H9 (cell line): ENCODE measurements around the gene HIRA. TPM values are rescaled to one million over a fixed set of nuclear protein-coding genes. Genes with fewer than 3 reads are reported as not detected.

Experiments used
- DNase-seq: peaks from one replicate; pipeline ENCODE4 v3.0.0-alpha.2; 2017
- H2AFZ ChIP-seq: one replicate; pipeline ENCODE4 v1.6.1; 2013; ENCODE audit warnings: mild to moderate bottlenecking, low read length, control low read depth, moderate library complexity
- H2AK5ac ChIP-seq: 2 replicates; pipeline ENCODE4 v1.6.1; 2013; ENCODE audit warnings: low read length, control low read depth, mixed read lengths; ENCODE audit not compliant: insufficient read length
- H2BK120ac ChIP-seq: one replicate; pipeline ENCODE4 v1.6.1; 2013; ENCODE audit warnings: low read depth, mild to moderate bottlenecking, low read length, control low read depth, inconsistent platforms; ENCODE audit not compliant: poor library complexity, severe bottlenecking
- H2BK12ac ChIP-seq: 2 replicates; pipeline ENCODE4 v1.6.1; 2013; ENCODE audit warnings: low read length, control low read depth, mixed read lengths, low read depth; ENCODE audit not compliant: insufficient read length
- H2BK15ac ChIP-seq: 2 replicates; pipeline ENCODE4 v1.6.1; 2013; ENCODE audit warnings: low read depth, low read length, control low read depth
- H2BK20ac ChIP-seq: one replicate; pipeline ENCODE4 v1.6.1; 2013; ENCODE audit warnings: low read depth, mild to moderate bottlenecking, low read length, control low read depth, inconsistent platforms; ENCODE audit not compliant: poor library complexity, severe bottlenecking
- H2BK5ac ChIP-seq: 2 replicates; pipeline ENCODE4 v1.6.1; 2013; ENCODE audit warnings: low read length, control low read depth, mixed read lengths; ENCODE audit not compliant: insufficient read length
- H3K14ac ChIP-seq: 2 replicates; pipeline ENCODE4 v1.6.1; 2013; ENCODE audit warnings: low read length, control low read depth; ENCODE audit not compliant: insufficient read depth
- H3K18ac ChIP-seq: 2 replicates; pipeline ENCODE4 v1.6.1; 2013; ENCODE audit warnings: low read depth, mild to moderate bottlenecking, mixed read lengths, low read length, control low read depth; ENCODE audit not compliant: insufficient read length
- H3K23ac ChIP-seq: 2 replicates; pipeline ENCODE4 v1.6.1; 2013; ENCODE audit warnings: low read length, control low read depth, mixed read lengths, low read depth; ENCODE audit not compliant: insufficient read length
- H3K23me2 ChIP-seq: 2 replicates; pipeline ENCODE4 v1.6.1; 2013; ENCODE audit warnings: low read depth, mild to moderate bottlenecking, mixed read lengths, low read length, control low read depth; ENCODE audit not compliant: insufficient read length, poor library complexity, severe bottlenecking
- H3K27ac ChIP-seq: 2 replicates; pipeline ENCODE4 v1.5.1; 2013; ENCODE audit warnings: low read length, control low read depth, mixed read lengths, low read depth; ENCODE audit not compliant: insufficient read length
- H3K27me3 ChIP-seq: 2 replicates; pipeline ENCODE4 v1.6.1; 2013; ENCODE audit warnings: low read length, control low read depth, inconsistent platforms; ENCODE audit not compliant: insufficient read depth
- H3K4ac ChIP-seq: 2 replicates; pipeline ENCODE4 v1.6.1; 2013; ENCODE audit warnings: low read depth, mild to moderate bottlenecking, control low read depth, inconsistent platforms, low read length, moderate library complexity
- H3K4me1 ChIP-seq: 2 replicates; pipeline ENCODE4 v1.6.1; 2013; ENCODE audit warnings: low read length, control low read depth, inconsistent platforms; ENCODE audit not compliant: insufficient read depth
- H3K4me2 ChIP-seq: 2 replicates; pipeline ENCODE4 v1.6.1; 2013; ENCODE audit warnings: low read length, control low read depth, mixed read lengths; ENCODE audit not compliant: insufficient read length, insufficient read depth
- H3K56ac ChIP-seq: 2 replicates; pipeline ENCODE4 v1.6.1; 2013; ENCODE audit warnings: low read depth, mild to moderate bottlenecking, mixed read lengths, low read length, control low read depth; ENCODE audit not compliant: insufficient read length
- H3K79me1 ChIP-seq: 2 replicates; pipeline ENCODE4 v1.6.1; 2013; ENCODE audit warnings: low read depth, mild to moderate bottlenecking, moderate library complexity, low read length, control low read depth, inconsistent platforms; ENCODE audit not compliant: insufficient read depth, poor library complexity, severe bottlenecking
- H3K79me2 ChIP-seq: 2 replicates; pipeline ENCODE4 v1.6.1; 2013; ENCODE audit warnings: low read length, control low read depth, inconsistent platforms; ENCODE audit not compliant: insufficient read depth
- H3K9ac ChIP-seq: 2 replicates; pipeline ENCODE4 v1.6.1; 2013; ENCODE audit warnings: low read length, control low read depth, mixed read lengths; ENCODE audit not compliant: insufficient read length; ENCODE audit errors: extremely low read depth
- H3K9me3 ChIP-seq: one replicate; pipeline ENCODE4 v1.6.1; 2013; ENCODE audit warnings: low read depth, low read length, inconsistent platforms; ENCODE audit not compliant: control insufficient read depth
- H3T11ph ChIP-seq: one replicate; pipeline ENCODE4 v1.6.1; 2013; ENCODE audit warnings: mild to moderate bottlenecking, low read length, control low read depth, inconsistent platforms
- H4K20me1 ChIP-seq: one replicate; pipeline ENCODE4 v1.6.1; 2013; ENCODE audit not compliant: control insufficient read depth, insufficient read length, insufficient read depth
- H4K5ac ChIP-seq: 2 replicates; pipeline ENCODE4 v1.6.1; 2013; ENCODE audit warnings: low read depth, mild to moderate bottlenecking, mixed read lengths, low read length, control low read depth; ENCODE audit not compliant: insufficient read length
- H4K8ac ChIP-seq: replicated peaks from 2 replicates; pipeline ENCODE4 v1.6.1; 2013; ENCODE audit warnings: low read length, control low read depth, mixed read lengths, low read depth; ENCODE audit not compliant: insufficient read length
- H4K91ac ChIP-seq: 2 replicates; pipeline ENCODE4 v1.6.1; 2013; ENCODE audit warnings: low read depth, mild to moderate bottlenecking, moderate library complexity, mixed read lengths, low read length, control low read depth; ENCODE audit not compliant: insufficient read length
- H3K27ac Mint-ChIP-seq, 3 experiments: 2 replicates in 2 of 3; 3 replicates in 1 of 3; pipeline ENCODE4 v1.8.0; 2020 to 2021; ENCODE audit warnings: mixed read lengths in 3 of 3, mild to moderate bottlenecking in 1 of 3, moderate library complexity in 1 of 3
- H3K27me3 Mint-ChIP-seq: 2 replicates; pipeline ENCODE4 v1.8.0; 2021; ENCODE audit warnings: low read depth, mild to moderate bottlenecking, moderate library complexity, mixed read lengths
- H3K36me3 Mint-ChIP-seq, 3 experiments: 2 replicates in 2 of 3; 3 replicates in 1 of 3; pipeline ENCODE4 v1.8.0; 2020 to 2021; ENCODE audit warnings: low read depth in 3 of 3, mixed read lengths in 3 of 3; ENCODE audit not compliant: insufficient read depth in 1 of 3
- H3K4me1 Mint-ChIP-seq, 2 experiments: 2 replicates each; pipeline ENCODE4 v1.8.0; 2020; ENCODE audit warnings: mixed read lengths in 2 of 2
- H3K4me3 Mint-ChIP-seq, 2 experiments: 2 replicates in 1 of 2; 3 replicates in 1 of 2; pipeline ENCODE4 v1.8.0; 2020 to 2021; ENCODE audit warnings: mild to moderate bottlenecking in 2 of 2, mixed read lengths in 2 of 2, moderate library complexity in 1 of 2
- H3K9me3 Mint-ChIP-seq, 2 experiments: 2 replicates in 1 of 2; 3 replicates in 1 of 2; pipeline ENCODE4 v1.8.0; 2020; ENCODE audit warnings: mild to moderate bottlenecking in 2 of 2, mixed read lengths in 2 of 2, moderate library complexity in 1 of 2
- CTCF ChIP-seq: fragments of 200-600 bp; sonication (generic); conservative IDR thresholded peaks from 3 replicates; pipeline ENCODE4 v1.8.0; 2021; ENCODE audit warnings: antibody characterized with exemption, mild to moderate bottlenecking
- WGBS: extraction: QIAGEN DNeasy Blood & Tissue Kit; methylation state at CpG from one replicate; pipeline ENCODE4 v1.1.7; 2013; ENCODE audit warnings: missing lambda C conversion rate, low lambda C conversion rate, mixed read lengths; ENCODE audit not compliant: insufficient read length; ENCODE audit errors: extremely low coverage; 5-methylcytosine and 5-hydroxymethylcytosine counted together
- total RNA-seq: library from RNA; stranded (reverse); gene quantifications from 2 replicates; pipeline ENCODE4 v1.2.1, GENCODE V29; 2021

The HIRA gene
- total RNA-seq, 1 experiment from 2014 or later, result 51.9 TPM

- peaks cover 3% of the 10 kb centered on the region for H3K79me1 ChIP-seq
- no peak for DNase-seq
- H3T11ph ChIP-seq, result no peak overlapping the region
- H3K27me3 ChIP-seq, result no peaks in the 10 kb centered on the region
- H3K36me3 Mint-ChIP-seq, result peaks cover 49 to 94% (median 84%) of the 10 kb centered on the region in 3 experiments; a peak in 6 of 7 replicates
- no peaks in the 10 kb centered on the region for H3K4me1 Mint-ChIP-seq
- no peak overlapping the region for H3K14ac ChIP-seq
- H4K91ac ChIP-seq, result no peak overlapping the region
- H2AK5ac ChIP-seq, result no peak overlapping the region
- H3K9me3 ChIP-seq, result no peaks in the 10 kb centered on the region
- H3K23ac ChIP-seq, result no peak overlapping the region
- no peak overlapping the region for H3K27ac ChIP-seq
- H4K5ac ChIP-seq, result no peak overlapping the region
- no peak overlapping the region for H2BK20ac ChIP-seq
- H2BK5ac ChIP-seq, result no peak overlapping the region
- H3K27ac Mint-ChIP-seq, result no peak overlapping the region
- H2BK15ac ChIP-seq, result no peak overlapping the region
- H3K4ac ChIP-seq, result no peak overlapping the region
- no peak overlapping the region for H2BK12ac ChIP-seq
- no peak overlapping the region for H3K9ac ChIP-seq
- TF ChIP-seq CTCF, result no peak
- H3K4me2 ChIP-seq, result no peak overlapping the region
- no peaks in the 10 kb centered on the region for H4K20me1 ChIP-seq
- no peaks in the 10 kb centered on the region; a peak in 1 of 5 replicates for H3K9me3 Mint-ChIP-seq
- H3K4me3 Mint-ChIP-seq, result no peak overlapping the region
- no peaks in the 10 kb centered on the region for H3K4me1 ChIP-seq
- no peak overlapping the region for H2AFZ ChIP-seq
- no peak overlapping the region for H3K18ac ChIP-seq
- H3K56ac ChIP-seq, result no peak overlapping the region
- no peaks in the 10 kb centered on the region for H3K79me2 ChIP-seq
- H3K27me3 Mint-ChIP-seq, result no peaks in the 10 kb centered on the region
- H2BK120ac ChIP-seq, result no peak overlapping the region
- no peak overlapping the region for H4K8ac ChIP-seq
- no peaks in the 10 kb centered on the region for H3K23me2 ChIP-seq
- no CpG with 5 or more reads among the region's 7 CpGs for WGBS
Measured at GRCh38 chr22:19469421-19469820, 37.9 kb upstream of the HIRA start.
